Gastrocnemius medialis (tissue), 4 donors: Measurements from ENCODE around the gene SMYD3.

ENCODE experiments used
- CTCF ChIP-seq, 5 experiments: fragments of 450-650 bp in 3 of 5; fragments of 200-600 bp in 2 of 5; sonication (generic) in 2 of 5; IDR thresholded peaks in 4 of 5; conservative IDR thresholded peaks in 1 of 5; 1 replicate in 4 of 5; 2 replicates in 1 of 5; pipeline ENCODE4 v1.5.1; 2016 to 2019; ENCODE audit warnings: antibody characterized with exemption in 5 of 5, mild to moderate bottlenecking in 3 of 5, moderate library complexity in 3 of 5
- POLR2A ChIP-seq, 2 donors: fragments of 450-650 bp; IDR thresholded peaks; one replicate each; pipeline ENCODE4 v1.6.1; 2017; ENCODE audit warnings: antibody characterized with exemption in 2 of 2, mild to moderate bottlenecking in 2 of 2, moderate library complexity in 2 of 2

GRCh38 chr1:245834002-245834401 lies 673.1 kb downstream of the SMYD3 start:
- TF ChIP-seq POLR2A (IDR thresholded peaks at IDR 0.05) (no peak), CTCF (IDR thresholded peaks at IDR 0.05 in 4 of 5, conservative IDR thresholded peaks at IDR 0.05 in 1 of 5) (no peak)
